ENCODE results near the gene IQCB1. TPM values are rescaled to one million over a fixed set of nuclear protein-coding genes. Genes with fewer than 3 reads are reported as not detected.

The IQCB1 gene
- total and polyA plus RNA-seq, 4 experiments from 2014 or later, result 18.7 to 38.2 (median 30.1) TPM

DNA sequence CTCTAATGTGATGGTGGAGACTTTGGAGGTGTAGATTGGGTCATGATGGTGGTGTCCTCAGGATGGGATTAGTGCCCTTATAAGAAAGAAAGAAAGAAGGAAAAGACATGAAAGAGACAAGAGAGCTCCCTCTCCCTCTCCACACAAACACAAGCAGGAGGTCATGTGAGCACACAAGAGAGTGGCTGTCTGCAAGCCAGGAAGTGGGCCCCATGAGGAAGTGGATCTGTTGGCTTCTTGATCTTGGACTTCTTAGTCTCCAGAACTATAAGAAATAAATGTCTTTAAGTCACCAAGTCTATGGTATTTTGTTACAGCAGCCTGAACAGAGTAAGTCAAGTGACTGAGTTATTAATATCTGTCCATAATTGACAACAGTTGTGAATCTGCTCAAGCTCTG lies 17.1 kb downstream of the IQCB1 start:
- peaks cover 4% of the 10 kb centered on the region for H3K36me3 ChIP-seq (ENCODE audit: insufficient read depth, low read length)
- intact Hi-C loops (cut with micrococcal nuclease), result no loop called here
- Mint-ChIP-seq H3K4me1 (peaks cover 47 to 73% (median 60%) of the 10 kb centered on the region in 4 donors), H3K9me3 (peaks cover 0 to 7% (median 3%) of the 10 kb centered on the region in 8 donors), H3K36me3 (peaks cover 69 to 83% of the 10 kb centered on the region in 2 donors), H3K27ac (no peak overlapping the region), H3K27me3 (no peaks in the 10 kb centered on the region), H3K4me3 (no peak overlapping the region)
- H3K27ac ChIP-seq (ENCODE audit: low read depth, low read length), result no peak overlapping the region
- DNase-seq, result no peak
- H3K27me3 ChIP-seq (ENCODE audit: insufficient read depth, low read length), result no peaks in the 10 kb centered on the region
- H3K9me3 ChIP-seq (ENCODE audit: control insufficient read depth in 1 of 2, low read length in 2 of 2), result no peaks in the 10 kb centered on the region
- peaks cover 8% of the 10 kb centered on the region for H3K4me1 ChIP-seq (ENCODE audit: insufficient read depth, low read length)
- H3K4me3 ChIP-seq (ENCODE audit: low read length in 2 of 2), result no peak overlapping the region
- ChIA-PET CTCF (ENCODE audit: partially characterized antibody) (no interaction called here), POLR2A (ENCODE audit: partially characterized antibody) (no interaction called here)

DNA sequence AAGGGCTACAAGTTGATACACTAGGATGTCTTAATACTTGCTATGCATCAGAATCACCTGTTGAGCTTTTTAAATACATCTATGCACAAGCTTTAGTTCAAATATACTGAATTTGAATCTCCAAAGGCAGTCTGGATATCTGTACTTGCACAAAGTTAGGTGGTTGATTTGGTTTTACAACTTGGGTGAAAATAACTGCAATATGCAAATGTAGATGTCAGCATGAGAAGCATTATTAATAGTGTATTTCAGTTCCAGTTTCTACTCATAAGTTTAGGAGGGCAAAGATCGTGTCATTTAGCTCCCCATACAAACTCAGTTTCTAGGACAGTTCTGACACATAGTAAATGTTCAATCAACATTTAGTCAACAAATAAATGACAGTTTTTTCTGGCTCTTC lies 25.6 kb downstream of the IQCB1 start:
- H3K9me3 Mint-ChIP-seq, result no peaks in the 10 kb centered on the region
- intact Hi-C loops (cut with micrococcal nuclease), result no loop called here
- no peak overlapping the region for H3K4me3 ChIP-seq (ENCODE audit: low read length in 2 of 2)
- peak overlapping the region in 1 of 7 donors; percentile 38 for H3K27ac Mint-ChIP-seq
- CTCF ChIA-PET (ENCODE audit: partially characterized antibody), result no interaction called here
- no peak overlapping the region for H3K4me3 Mint-ChIP-seq
- no peak for DNase-seq
- peaks cover 11 to 15% (median 12%) of the 10 kb centered on the region in 4 donors for H3K4me1 Mint-ChIP-seq
- no peaks in the 10 kb centered on the region for H3K4me1 ChIP-seq (ENCODE audit: insufficient read depth, low read length)
- no peaks in the 10 kb centered on the region for H3K9me3 ChIP-seq (ENCODE audit: control insufficient read depth in 1 of 2, low read length in 2 of 2)
- no peaks in the 10 kb centered on the region for H3K27me3 Mint-ChIP-seq
- no peaks in the 10 kb centered on the region for H3K27me3 ChIP-seq (ENCODE audit: insufficient read depth, low read length)
- POLR2A ChIA-PET (ENCODE audit: partially characterized antibody), result no interaction called here
- no peak overlapping the region for H3K27ac ChIP-seq (ENCODE audit: low read depth, low read length)
- peaks cover 59 to 74% of the 10 kb centered on the region in 2 donors for H3K36me3 Mint-ChIP-seq
- H3K36me3 ChIP-seq (ENCODE audit: insufficient read depth, low read length), result peaks cover 30% of the 10 kb centered on the region

DNA sequence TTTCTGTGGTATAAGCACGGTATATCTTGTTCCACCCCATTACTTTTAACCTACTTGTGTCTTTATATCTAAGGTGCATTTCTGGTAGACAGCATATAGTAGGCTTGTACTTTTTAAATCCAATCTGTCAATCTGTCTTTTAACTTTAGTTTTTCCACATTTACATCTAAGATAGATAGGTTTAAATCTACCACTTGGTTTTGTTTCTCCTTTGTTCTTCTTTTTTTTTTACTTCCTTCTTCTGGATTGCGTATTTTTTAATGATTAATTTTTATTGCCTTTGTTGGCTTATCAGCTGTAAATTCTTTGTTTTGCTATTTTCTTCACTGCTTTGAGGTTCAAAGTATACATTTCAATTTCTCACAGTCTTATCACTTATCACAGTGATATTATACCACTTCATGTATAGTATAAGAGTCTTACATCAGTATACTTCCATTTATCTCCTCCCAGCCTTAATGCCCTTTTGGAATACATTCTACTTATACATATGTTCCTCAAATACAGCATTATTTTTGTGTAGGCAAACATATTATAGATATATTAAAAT lies 31.0 kb downstream of the IQCB1 start:
- Mint-ChIP-seq H3K4me1 (peaks cover 0 to 6% (median 0%) of the 10 kb centered on the region in 4 donors), H3K4me3 (no peak overlapping the region), H3K36me3 (peaks cover 39 to 56% of the 10 kb centered on the region in 2 donors), H3K9me3 (no peaks in the 10 kb centered on the region), H3K27me3 (no peaks in the 10 kb centered on the region), H3K27ac (no peak overlapping the region)
- Histone ChIP-seq H3K27me3 (ENCODE audit: insufficient read depth, low read length) (no peaks in the 10 kb centered on the region), H3K9me3 (ENCODE audit: control insufficient read depth in 1 of 2, low read length in 2 of 2) (no peaks in the 10 kb centered on the region), H3K4me3 (ENCODE audit: low read length in 2 of 2) (no peak overlapping the region), H3K4me1 (ENCODE audit: insufficient read depth, low read length) (no peaks in the 10 kb centered on the region), H3K36me3 (ENCODE audit: insufficient read depth, low read length) (peaks cover 15% of the 10 kb centered on the region), H3K27ac (ENCODE audit: low read depth, low read length) (no peak overlapping the region)
- CTCF ChIA-PET (ENCODE audit: partially characterized antibody), result no interaction called here
- POLR2A ChIA-PET (ENCODE audit: partially characterized antibody), result no interaction called here
- DNase-seq, result no peak
- intact Hi-C loops (cut with micrococcal nuclease), result no loop called here

- POLR2A ChIA-PET (ENCODE audit: partially characterized antibody), result interaction anchor here (1.1 kb wide), 1 partner anchor 51 kb away, joined by 3 read pairs; no protein-coding TSS in a partner anchor
- Histone ChIP-seq H3K27me3 (ENCODE audit: insufficient read depth, low read length) (no peaks in the 10 kb centered on the region), H3K27ac (ENCODE audit: low read depth, low read length) (no peak overlapping the region), H3K36me3 (ENCODE audit: insufficient read depth, low read length) (peaks cover 7% of the 10 kb centered on the region), H3K4me1 (ENCODE audit: insufficient read depth, low read length) (no peaks in the 10 kb centered on the region), H3K4me3 (ENCODE audit: low read length in 2 of 2) (no peak overlapping the region), H3K9me3 (ENCODE audit: control insufficient read depth in 1 of 2, low read length in 2 of 2) (no peaks in the 10 kb centered on the region)
- Mint-ChIP-seq H3K27me3 (no peaks in the 10 kb centered on the region), H3K9me3 (no peaks in the 10 kb centered on the region), H3K36me3 (peaks cover 33 to 48% of the 10 kb centered on the region in 2 donors), H3K4me1 (peaks cover 0 to 6% (median 0%) of the 10 kb centered on the region in 4 donors), H3K27ac (peak overlapping the region in 2 of 7 donors; percentile 8 to 31), H3K4me3 (no peak overlapping the region)
- CTCF ChIA-PET (ENCODE audit: partially characterized antibody), result no interaction called here
- DNase-seq, result no peak
- intact Hi-C loops (cut with micrococcal nuclease), result no loop called here
These were observed 34.0 kb downstream of the IQCB1 start for GRCh38 chr3:121800906-121801305.

- ChIA-PET POLR2A (ENCODE audit: partially characterized antibody) (no interaction called here), CTCF (ENCODE audit: partially characterized antibody) (no interaction called here)
- H3K27ac ChIP-seq (ENCODE audit: low read depth, low read length), result no peak overlapping the region
- no peak overlapping the region for H3K4me3 ChIP-seq (ENCODE audit: low read length in 2 of 2)
- peaks cover 1% of the 10 kb centered on the region for H3K36me3 ChIP-seq (ENCODE audit: insufficient read depth, low read length)
- Mint-ChIP-seq H3K27me3 (no peaks in the 10 kb centered on the region), H3K4me1 (peaks cover 0 to 8% (median 0%) of the 10 kb centered on the region in 4 donors), H3K27ac (no peak overlapping the region), H3K4me3 (no peak overlapping the region), H3K36me3 (peaks cover 25 to 46% of the 10 kb centered on the region in 2 donors), H3K9me3 (no peaks in the 10 kb centered on the region)
- H3K27me3 ChIP-seq (ENCODE audit: insufficient read depth, low read length), result no peaks in the 10 kb centered on the region
- intact Hi-C loops (cut with micrococcal nuclease), result no loop called here
- H3K4me1 ChIP-seq (ENCODE audit: insufficient read depth, low read length), result no peaks in the 10 kb centered on the region
- DNase-seq, result no peak
- H3K9me3 ChIP-seq (ENCODE audit: control insufficient read depth in 1 of 2, low read length in 2 of 2), result no peaks in the 10 kb centered on the region
These were observed 37.9 kb downstream of the IQCB1 start for GRCh38 chr3:121796970-121797369.

GRCh38 chr3:121794264-121794983 lies 40.4 kb downstream of the IQCB1 start:
- Histone ChIP-seq H3K27ac (ENCODE audit: low read depth, low read length) (no peak overlapping the region), H3K27me3 (ENCODE audit: insufficient read depth, low read length) (no peaks in the 10 kb centered on the region), H3K9me3 (ENCODE audit: control insufficient read depth in 1 of 2, low read length in 2 of 2) (no peaks in the 10 kb centered on the region), H3K36me3 (ENCODE audit: insufficient read depth, low read length) (peaks cover 10% of the 10 kb centered on the region), H3K4me1 (ENCODE audit: insufficient read depth, low read length) (no peaks in the 10 kb centered on the region), H3K4me3 (ENCODE audit: low read length in 2 of 2) (no peak overlapping the region)
- no peak for DNase-seq
- peaks cover 0 to 1% (median 0%) of the 10 kb centered on the region in 4 donors for H3K4me1 Mint-ChIP-seq
- no peak overlapping the region for H3K4me3 Mint-ChIP-seq
- H3K36me3 Mint-ChIP-seq, result peaks cover 36 to 50% of the 10 kb centered on the region in 2 donors
- no peak overlapping the region for H3K27ac Mint-ChIP-seq
- intact Hi-C loops (cut with micrococcal nuclease), result no loop called here
- ChIA-PET POLR2A (ENCODE audit: partially characterized antibody) (no interaction called here), CTCF (ENCODE audit: partially characterized antibody) (no interaction called here)
- no peaks in the 10 kb centered on the region for H3K27me3 Mint-ChIP-seq
- H3K9me3 Mint-ChIP-seq, result no peaks in the 10 kb centered on the region

DNA sequence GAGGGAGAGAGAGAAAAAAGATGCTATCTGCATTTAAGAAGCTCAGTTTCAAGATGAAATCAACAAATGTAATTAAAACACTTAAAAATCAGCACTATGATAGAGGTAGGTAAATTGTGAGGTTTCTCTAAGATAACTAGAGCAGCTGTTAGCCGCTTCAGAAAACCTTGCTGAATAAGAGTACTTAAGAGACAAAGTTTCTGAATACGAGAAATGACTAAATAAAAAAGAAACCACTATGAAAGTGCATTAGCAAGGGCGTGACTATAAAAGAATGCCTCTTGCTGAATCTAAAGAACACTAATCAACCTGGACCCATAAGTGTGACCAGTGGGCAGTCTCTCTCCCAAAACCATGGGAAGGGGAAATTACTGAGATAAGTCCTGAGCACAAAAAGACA lies 41.8 kb downstream of the IQCB1 start:
- H3K4me3 ChIP-seq (ENCODE audit: low read length in 2 of 2), result no peak overlapping the region
- Mint-ChIP-seq H3K9me3 (no peaks in the 10 kb centered on the region), H3K27me3 (no peaks in the 10 kb centered on the region), H3K36me3 (peaks cover 50 to 58% of the 10 kb centered on the region in 2 donors), H3K4me3 (no peak overlapping the region), H3K27ac (peak overlapping the region in 3 of 7 donors; percentile 9 to 31 (median 13)), H3K4me1 (peaks cover 0 to 1% (median 0%) of the 10 kb centered on the region in 4 donors)
- intact Hi-C loops (cut with micrococcal nuclease), result no loop called here
- no peak overlapping the region for H3K27ac ChIP-seq (ENCODE audit: low read depth, low read length)
- H3K36me3 ChIP-seq (ENCODE audit: insufficient read depth, low read length), result peaks cover 20% of the 10 kb centered on the region
- H3K9me3 ChIP-seq (ENCODE audit: control insufficient read depth in 1 of 2, low read length in 2 of 2), result no peaks in the 10 kb centered on the region
- POLR2A ChIA-PET (ENCODE audit: partially characterized antibody), result no interaction called here
- no peak for DNase-seq
- no peaks in the 10 kb centered on the region for H3K4me1 ChIP-seq (ENCODE audit: insufficient read depth, low read length)
- no peaks in the 10 kb centered on the region for H3K27me3 ChIP-seq (ENCODE audit: insufficient read depth, low read length)
- CTCF ChIA-PET (ENCODE audit: partially characterized antibody), result no interaction called here
